Measurements from ENCODE around the gene PPM1E. TPM values are rescaled to one million over a fixed set of nuclear protein-coding genes. Genes with fewer than 3 reads are reported as not detected.

The PPM1E gene
- total and polyA plus RNA-seq, 2 of the 8 experiments (the other 6 are each of a cell fraction or from before 2014, with no cell fraction given), result 5.0 to 10.4 TPM

DNA sequence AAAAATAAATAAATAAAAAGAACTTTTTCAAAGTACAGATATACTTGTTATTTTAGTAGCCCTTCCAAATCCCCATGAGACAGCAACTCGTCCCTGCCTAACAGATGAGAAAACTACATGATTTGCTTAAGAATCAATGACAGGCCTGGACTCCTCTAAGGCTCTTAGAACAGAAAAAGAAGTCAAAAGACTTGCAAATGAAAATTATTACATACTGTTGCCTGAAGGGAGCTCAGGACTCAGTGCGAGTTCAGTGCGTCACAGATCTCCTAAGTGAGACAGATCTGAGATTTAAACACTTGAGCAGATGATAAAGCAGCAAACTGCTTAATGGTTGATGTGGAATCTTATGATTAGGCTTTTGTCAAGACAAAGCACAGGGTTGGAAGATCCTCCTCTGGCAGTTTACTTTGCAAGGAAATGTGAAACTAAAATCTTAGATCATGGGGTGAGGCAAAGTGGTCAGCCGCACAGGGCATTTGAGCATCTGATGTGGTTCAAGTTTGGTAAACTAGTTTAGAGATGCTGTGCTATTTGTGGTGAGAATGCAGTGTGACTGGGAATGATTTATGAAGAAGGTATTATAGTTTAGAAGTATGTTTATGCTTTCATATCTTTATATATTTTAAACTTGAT lies 212.9 kb downstream of the PPM1E start:
- no peak overlapping the region for H3K9ac ChIP-seq (replicated peaks in 1 of 4; ENCODE audit: extremely low read depth in 1 of 4, low read depth in 3 of 4, low read length in 3 of 4)
- peak overlapping the region; percentile 18 to 52; a peak in 3 of 4 replicates for H3K4me2 ChIP-seq (ENCODE audit: insufficient read depth in 1 of 2, low read depth in 2 of 2, low read length in 2 of 2)
- no peak overlapping the region for H2BK15ac ChIP-seq (ENCODE audit: low read length)
- no peak overlapping the region for H2BK5ac ChIP-seq (ENCODE audit: low read depth, low read length)
- no peak overlapping the region for H3K14ac ChIP-seq (ENCODE audit: insufficient read length)
- FAIRE-seq (no peak), DNase-seq (ENCODE audit: low read depth in 1 of 2, low spot score in 2 of 2) (no peak)
- H2AFZ ChIP-seq (ENCODE audit: low read length), result no peak overlapping the region
- no peak overlapping the region for H4K5ac ChIP-seq (ENCODE audit: insufficient read length, low read depth, low read length)
- ChIA-PET POLR2A (ENCODE audit: partially characterized antibody) (interaction anchor here (1.2 kb wide), 1 partner anchor 310 kb away, joined by 5 read pairs; no protein-coding TSS in a partner anchor), CTCF (ENCODE audit: partially characterized antibody) (interaction anchor here (0.5 to 1.7 kb wide), 4 partner anchors 15 to 379 kb away, joined by 3 to 7 read pairs (median 4); no protein-coding TSS in a partner anchor)
- no peak overlapping the region for H3K27ac ChIP-seq (ENCODE audit: low read depth, low read length)
- H3K18ac ChIP-seq (ENCODE audit: extremely low read depth, low read length), result no peak overlapping the region
- no peak overlapping the region for H3K23ac ChIP-seq (ENCODE audit: insufficient read length)
- no peaks in the 10 kb centered on the region for H3K27me3 ChIP-seq (replicated peaks in 1 of 4; ENCODE audit: control insufficient read depth in 3 of 4, extremely low read depth in 1 of 4, insufficient read depth in 3 of 4, low read length in 3 of 4)
- no peaks in the 10 kb centered on the region for H4K20me1 ChIP-seq (replicated peaks in 1 of 2; ENCODE audit: control insufficient read depth in 1 of 2, insufficient read depth in 2 of 2, low read length in 2 of 2)
- H3K4me1 ChIP-seq (replicated peaks in 1 of 4; ENCODE audit: control insufficient read depth in 3 of 4, insufficient read depth in 4 of 4, low read length in 3 of 4), result peaks cover 2 to 13% (median 9%) of the 10 kb centered on the region in 4 experiments; a peak in 4 of 7 replicates
- no peaks in the 10 kb centered on the region for H3K9me3 ChIP-seq (ENCODE audit: insufficient read depth in 2 of 2, low read depth in 1 of 2, low read length in 1 of 2)
- H4K91ac ChIP-seq (replicated peaks; ENCODE audit: insufficient read length, low read length), result no peak overlapping the region
- WGBS, 2 experiments (ENCODE audit: extremely low coverage in 1 of 2, insufficient coverage in 1 of 2, insufficient read length in 1 of 2, insufficient replicate concordance in 2 of 2, low coverage in 1 of 2, low lambda C conversion rate in 2 of 2, missing lambda C conversion rate in 1 of 2), result 70% methylated on average over 4 of the region's 4 CpGs; no CpG with 5 or more reads in 1 of the 2 experiments
- H3K36me3 ChIP-seq (ENCODE audit: control insufficient read depth in 2 of 4, insufficient read depth in 4 of 4, low read length in 3 of 4), result no peaks in the 10 kb centered on the region
- H2BK20ac ChIP-seq (ENCODE audit: low read length), result no peak overlapping the region
- H3K4me3 ChIP-seq (ENCODE audit: extremely low read depth in 1 of 4, insufficient read depth in 2 of 4, low read depth in 3 of 4, low read length in 4 of 4), result no peak overlapping the region
- H3K79me2 ChIP-seq (ENCODE audit: control insufficient read depth in 1 of 2, insufficient read depth in 2 of 2, low read length in 2 of 2), result no peaks in the 10 kb centered on the region
- H2BK120ac ChIP-seq (replicated peaks; ENCODE audit: low read depth, low read length), result no peak overlapping the region
- H3K79me1 ChIP-seq (ENCODE audit: low read depth, low read length), result no peaks in the 10 kb centered on the region
- no peak overlapping the region for H2AK5ac ChIP-seq (ENCODE audit: low read depth, low read length)
- H3K4ac ChIP-seq (replicated peaks; ENCODE audit: insufficient read length, low read depth, low read length), result no peak overlapping the region
- no peaks in the 10 kb centered on the region for H3K23me2 ChIP-seq (ENCODE audit: low read depth, low read length)
- H4K8ac ChIP-seq (ENCODE audit: extremely low read depth, insufficient read depth, low read length), result no peak overlapping the region
- H3K56ac ChIP-seq (replicated peaks; ENCODE audit: insufficient read length, low read depth, low read length), result no peak overlapping the region
- H2BK12ac ChIP-seq (ENCODE audit: low read depth, low read length), result no peak overlapping the region
- no peak for TF ChIP-seq CBX5 (IDR thresholded peaks at IDR 0.05; ENCODE audit: low read depth, low read length)
- no peak for TF ChIP-seq JUND (IDR thresholded peaks at IDR 0.05; ENCODE audit: low read length)
- TF ChIP-seq, protein P1, sequence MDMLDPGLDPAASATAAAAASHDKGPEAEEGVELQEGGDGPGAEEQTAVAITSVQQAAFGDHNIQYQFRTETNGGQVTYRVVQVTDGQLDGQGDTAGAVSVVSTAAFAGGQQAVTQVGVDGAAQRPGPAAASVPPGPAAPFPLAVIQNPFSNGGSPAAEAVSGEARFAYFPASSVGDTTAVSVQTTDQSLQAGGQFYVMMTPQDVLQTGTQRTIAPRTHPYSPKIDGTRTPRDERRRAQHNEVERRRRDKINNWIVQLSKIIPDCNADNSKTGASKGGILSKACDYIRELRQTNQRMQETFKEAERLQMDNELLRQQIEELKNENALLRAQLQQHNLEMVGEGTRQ (IDR thresholded peaks at IDR 0.05; ENCODE audit: low read length), result no peak
- no peak for TF ChIP-seq YY1 (IDR thresholded peaks at IDR 0.05; ENCODE audit: low read depth, low read length)
- no peak for TF ChIP-seq RNF2 (IDR thresholded peaks at IDR 0.05; ENCODE audit: borderline replicate concordance, low read depth, low read length, missing control alignments, poor library complexity, severe bottlenecking)
- TF ChIP-seq CBX8 (IDR thresholded peaks at IDR 0.05; ENCODE audit: borderline replicate concordance, low read depth, low read length), result no peak
- TF ChIP-seq NRF1 (IDR thresholded peaks at IDR 0.05; ENCODE audit: low read depth, low read length), result no peak
- TF ChIP-seq SIRT6 (IDR thresholded peaks at IDR 0.05; ENCODE audit: low read length), result no peak
- TF ChIP-seq MAFK (IDR thresholded peaks at IDR 0.05; ENCODE audit: low read depth, low read length), result no peak
- no peak for TF ChIP-seq CHD1 (IDR thresholded peaks at IDR 0.05; ENCODE audit: low read depth, low read length)
- TF ChIP-seq TEAD4 (IDR thresholded peaks at IDR 0.05; ENCODE audit: low read depth, low read length), result no peak
- TF ChIP-seq SIN3A (conservative IDR thresholded peaks at IDR 0.05 in 1 of 2, IDR thresholded peaks at IDR 0.05 in 1 of 2; ENCODE audit: low read depth in 1 of 2, low read length in 2 of 2), result no peak

Measured in H1 (cell line).